ENCODE data around the gene MAML2.

DNA sequence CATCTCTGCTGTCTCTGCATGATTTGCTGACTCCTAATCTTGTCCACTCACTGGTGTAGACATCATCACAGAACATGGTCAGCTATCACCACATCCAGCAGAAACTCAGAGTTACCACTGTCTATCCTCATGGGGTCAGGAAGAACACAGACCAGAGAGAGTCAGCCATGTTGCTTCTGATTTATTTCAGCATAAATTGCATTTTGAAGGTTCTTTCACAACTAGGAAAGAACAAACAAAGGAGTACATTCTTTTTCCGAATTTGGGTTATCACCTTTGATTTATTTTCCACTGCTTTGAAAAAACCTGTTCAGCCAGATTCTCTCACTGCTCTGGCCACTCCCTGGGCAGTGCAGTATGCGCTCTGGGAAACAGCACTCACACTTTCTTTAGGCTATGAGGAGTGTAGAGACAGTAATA is 247.1 kb downstream of the MAML2 start:
- TF ChIP-seq, protein P1, sequence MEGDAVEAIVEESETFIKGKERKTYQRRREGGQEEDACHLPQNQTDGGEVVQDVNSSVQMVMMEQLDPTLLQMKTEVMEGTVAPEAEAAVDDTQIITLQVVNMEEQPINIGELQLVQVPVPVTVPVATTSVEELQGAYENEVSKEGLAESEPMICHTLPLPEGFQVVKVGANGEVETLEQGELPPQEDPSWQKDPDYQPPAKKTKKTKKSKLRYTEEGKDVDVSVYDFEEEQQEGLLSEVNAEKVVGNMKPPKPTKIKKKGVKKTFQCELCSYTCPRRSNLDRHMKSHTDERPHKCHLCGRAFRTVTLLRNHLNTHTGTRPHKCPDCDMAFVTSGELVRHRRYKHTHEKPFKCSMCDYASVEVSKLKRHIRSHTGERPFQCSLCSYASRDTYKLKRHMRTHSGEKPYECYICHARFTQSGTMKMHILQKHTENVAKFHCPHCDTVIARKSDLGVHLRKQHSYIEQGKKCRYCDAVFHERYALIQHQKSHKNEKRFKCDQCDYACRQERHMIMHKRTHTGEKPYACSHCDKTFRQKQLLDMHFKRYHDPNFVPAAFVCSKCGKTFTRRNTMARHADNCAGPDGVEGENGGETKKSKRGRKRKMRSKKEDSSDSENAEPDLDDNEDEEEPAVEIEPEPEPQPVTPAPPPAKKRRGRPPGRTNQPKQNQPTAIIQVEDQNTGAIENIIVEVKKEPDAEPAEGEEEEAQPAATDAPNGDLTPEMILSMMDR (conservative IDR thresholded peaks at IDR 0.05) = no peak
- no peak for TF ChIP-seq ZFX (IDR thresholded peaks at IDR 0.05)

Measured in C4-2B (cell line).